Measurements from ENCODE around the gene CCDC57. TPM values are rescaled to one million over a fixed set of nuclear protein-coding genes. Genes with fewer than 3 reads are reported as not detected.
"Not testable (repeated sequence)": the region's sequence is repeated elsewhere in the genome, so short reads cannot be mapped to it uniquely, and the experiment has no call there.

Gene CCDC57
- total and polyA plus RNA-seq, 8 donors = 19.6 to 176 (median 25.4) TPM

DNA sequence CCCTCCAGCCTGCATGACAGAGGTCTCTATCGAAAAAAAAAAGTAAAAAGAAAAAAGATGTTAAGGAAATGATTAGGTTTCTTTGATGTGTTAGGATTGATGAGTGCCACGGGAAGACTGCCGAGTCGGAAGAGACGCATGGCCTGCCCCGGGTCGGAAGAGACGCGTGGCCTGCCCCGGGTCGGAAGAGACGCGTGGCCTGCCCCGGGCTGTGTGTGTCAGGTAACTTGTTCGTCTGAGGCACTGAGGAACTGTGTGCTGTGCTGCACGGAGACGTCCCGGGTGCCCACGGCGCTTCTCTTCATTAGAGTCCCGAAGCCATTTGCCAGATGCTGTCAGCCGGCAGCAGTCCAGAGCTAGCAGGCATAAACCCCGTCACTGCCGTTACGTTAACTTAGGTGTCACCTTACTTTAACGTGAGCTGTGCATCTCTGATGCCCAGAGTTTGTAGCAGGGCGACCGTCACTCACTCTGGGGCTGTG is 74.1 kb downstream of the CCDC57 start:
- TF ChIP-seq, protein P1, sequence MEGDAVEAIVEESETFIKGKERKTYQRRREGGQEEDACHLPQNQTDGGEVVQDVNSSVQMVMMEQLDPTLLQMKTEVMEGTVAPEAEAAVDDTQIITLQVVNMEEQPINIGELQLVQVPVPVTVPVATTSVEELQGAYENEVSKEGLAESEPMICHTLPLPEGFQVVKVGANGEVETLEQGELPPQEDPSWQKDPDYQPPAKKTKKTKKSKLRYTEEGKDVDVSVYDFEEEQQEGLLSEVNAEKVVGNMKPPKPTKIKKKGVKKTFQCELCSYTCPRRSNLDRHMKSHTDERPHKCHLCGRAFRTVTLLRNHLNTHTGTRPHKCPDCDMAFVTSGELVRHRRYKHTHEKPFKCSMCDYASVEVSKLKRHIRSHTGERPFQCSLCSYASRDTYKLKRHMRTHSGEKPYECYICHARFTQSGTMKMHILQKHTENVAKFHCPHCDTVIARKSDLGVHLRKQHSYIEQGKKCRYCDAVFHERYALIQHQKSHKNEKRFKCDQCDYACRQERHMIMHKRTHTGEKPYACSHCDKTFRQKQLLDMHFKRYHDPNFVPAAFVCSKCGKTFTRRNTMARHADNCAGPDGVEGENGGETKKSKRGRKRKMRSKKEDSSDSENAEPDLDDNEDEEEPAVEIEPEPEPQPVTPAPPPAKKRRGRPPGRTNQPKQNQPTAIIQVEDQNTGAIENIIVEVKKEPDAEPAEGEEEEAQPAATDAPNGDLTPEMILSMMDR (IDR thresholded peaks at IDR 0.05) = no peak
- intact Hi-C loops (cut with DNase I) = no loop called here
- Histone ChIP-seq H3K36me3 (no peaks in the 10 kb centered on the region), H3K9me3 (no peaks in the 10 kb centered on the region), H3K27me3 (no peaks in the 10 kb centered on the region), H3K27ac (no peak overlapping the region), H3K4me3 (no peak overlapping the region), H3K4me1 (no peaks in the 10 kb centered on the region)
- FAIRE-seq (no peak), ATAC-seq (no peak), DNase-seq (no peak)
- 93% methylated on average over 28 of the region's 28 CpGs for WGBS, 2 donors

DNA sequence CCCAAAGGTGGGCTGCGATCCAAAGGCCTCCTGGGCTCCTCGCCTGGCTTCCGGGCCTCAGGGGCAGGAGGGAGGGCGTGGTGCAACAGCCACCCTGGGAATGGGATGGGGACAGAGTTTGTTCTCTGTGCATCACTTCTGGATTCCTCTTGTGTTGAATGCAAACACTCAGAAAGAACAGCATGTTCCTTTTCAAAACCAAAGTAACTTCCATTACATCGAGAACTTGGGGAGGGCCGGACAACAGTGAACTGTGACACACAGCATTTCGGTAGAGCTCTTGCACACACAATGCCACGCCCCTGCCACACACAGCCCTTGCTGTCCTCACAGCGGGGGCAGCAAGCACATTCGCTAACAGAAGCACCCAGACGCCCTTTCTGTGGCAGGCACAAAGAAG is 78.5 kb downstream of the CCDC57 start:
- DNase-seq (no peak), ATAC-seq (peak in 2 of 4 donors; percentile 41 to 58), FAIRE-seq (no peak)
- Histone ChIP-seq H3K4me1 (no peaks in the 10 kb centered on the region), H3K4me3 (no peak overlapping the region), H3K27ac (no peak overlapping the region), H3K27me3 (no peaks in the 10 kb centered on the region), H3K9me3 (no peaks in the 10 kb centered on the region), H3K36me3 (no peaks in the 10 kb centered on the region)
- TF ChIP-seq, protein P1 (IDR thresholded peaks at IDR 0.05) = no peak
- intact Hi-C loops (cut with DNase I) = no loop called here
- 89 to 95% methylated on average over 11 of the region's 11 CpGs for WGBS, 2 donors

DNA sequence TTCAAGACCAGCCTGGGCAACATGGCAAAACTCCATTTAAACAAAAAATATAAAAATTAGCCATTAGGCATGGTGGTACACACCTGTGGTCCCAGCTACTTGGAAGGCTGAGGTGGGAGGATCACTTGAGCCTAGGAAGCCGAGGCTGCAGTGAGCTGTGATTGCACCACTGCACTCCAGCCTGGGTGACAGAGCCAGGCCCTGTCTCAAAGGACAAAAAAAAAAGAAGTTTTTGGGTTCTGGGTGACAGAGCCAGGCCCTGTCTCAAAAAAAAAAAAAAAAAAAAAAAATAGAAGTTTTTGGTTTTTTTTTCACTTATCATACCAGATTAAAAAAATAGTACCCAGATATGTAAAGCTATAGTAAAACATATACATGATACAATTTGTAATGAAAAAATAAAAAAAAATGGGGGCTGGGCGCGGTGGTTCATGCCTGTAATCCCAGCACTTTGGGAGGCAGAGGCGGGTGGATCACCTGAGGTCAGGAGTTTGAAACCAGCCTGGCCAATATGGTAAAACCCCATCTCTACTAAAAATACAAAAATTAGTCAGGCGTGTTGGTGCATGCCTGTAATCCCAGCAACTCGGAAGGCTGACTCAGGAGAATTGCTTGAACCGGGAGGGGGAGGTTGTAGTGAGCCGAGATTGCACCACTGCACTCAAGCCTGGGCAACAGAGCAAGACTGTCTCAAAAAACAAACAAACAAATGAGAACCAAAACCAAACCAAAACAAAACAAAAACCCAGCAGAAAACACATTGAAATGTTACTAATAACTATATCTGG is 79.3 kb downstream of the CCDC57 start:
- intact Hi-C loops (cut with DNase I); H3K4me1 ChIP-seq; H3K27ac ChIP-seq; H3K9me3 ChIP-seq; FAIRE-seq; DNase-seq; H3K36me3 ChIP-seq; H3K4me3 ChIP-seq; H3K27me3 ChIP-seq: not testable (repeated sequence)
- WGBS, 2 donors = 88 to 95% methylated on average over 8 of the region's 8 CpGs
- ATAC-seq = peak in 1 of 4 donors; percentile 66

DNA sequence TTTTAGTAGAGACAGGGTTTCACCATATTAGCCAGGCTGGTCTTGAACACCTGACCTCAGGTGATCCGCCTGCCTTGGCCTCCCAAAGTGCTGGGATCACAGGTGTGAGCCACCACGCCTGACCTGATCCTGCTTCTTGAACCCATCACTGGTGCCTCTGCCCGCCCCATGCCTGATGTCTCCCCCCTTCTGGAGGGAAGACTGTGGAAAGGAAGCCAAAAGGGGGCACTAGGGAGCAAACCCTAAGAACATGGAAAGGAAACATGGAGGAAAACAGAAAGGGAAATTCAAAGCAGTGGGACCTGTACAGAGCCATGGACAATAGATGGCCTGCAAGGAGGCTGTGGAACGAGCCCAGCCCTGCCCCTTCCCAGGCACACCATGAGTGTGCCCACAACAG is 83.5 kb downstream of the CCDC57 start:
- ATAC-seq = no peak
- Histone ChIP-seq H3K9me3 (no peaks in the 10 kb centered on the region), H3K27me3 (no peaks in the 10 kb centered on the region), H3K36me3 (no peaks in the 10 kb centered on the region), H3K27ac (no peak overlapping the region), H3K4me1 (no peaks in the 10 kb centered on the region), H3K4me3 (no peak overlapping the region)
- 95 to 97% methylated on average over 4 of the region's 4 CpGs for WGBS, 2 donors
- intact Hi-C loops (cut with DNase I) = no loop called here
- TF ChIP-seq, protein P1 (IDR thresholded peaks at IDR 0.05) = no peak
- no peak for DNase-seq
- FAIRE-seq = no peak

DNA sequence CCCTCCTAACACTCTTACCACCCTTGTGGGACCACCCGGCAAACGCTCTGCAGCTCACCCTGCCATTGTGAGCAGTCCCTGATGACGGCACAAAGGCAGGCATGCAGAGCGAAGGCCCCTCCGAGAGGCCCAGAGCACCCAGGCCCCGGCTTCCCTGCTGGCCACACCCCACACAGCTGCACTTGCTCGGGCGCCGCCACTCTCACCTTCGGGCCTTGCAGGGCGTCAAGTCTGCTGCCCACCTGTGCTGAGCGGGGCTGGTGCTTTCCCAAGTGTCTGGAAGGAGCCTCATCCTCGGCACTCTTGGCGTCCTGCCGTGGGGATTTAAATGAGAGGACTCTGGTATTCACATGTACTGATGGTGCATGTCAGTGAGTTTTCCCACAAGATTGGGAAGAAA is 84.4 kb downstream of the CCDC57 start:
- Histone ChIP-seq H3K9me3 (no peaks in the 10 kb centered on the region), H3K4me3 (no peak overlapping the region), H3K36me3 (no peaks in the 10 kb centered on the region), H3K4me1 (no peaks in the 10 kb centered on the region), H3K27me3 (no peaks in the 10 kb centered on the region), H3K27ac (no peak overlapping the region)
- 88 to 90% methylated on average over 15 of the region's 15 CpGs for WGBS, 2 donors
- no peak for ATAC-seq
- peak in 1 of 6 donors; percentile 54 for DNase-seq
- no peak for FAIRE-seq
- intact Hi-C loops (cut with DNase I) = no loop called here
- TF ChIP-seq, protein P1 (IDR thresholded peaks at IDR 0.05) = no peak
